VCaP (cell line): Measurements from ENCODE around the gene P2RX5.
"Not testable (repeated sequence)": the region's sequence is repeated elsewhere in the genome, so short reads cannot be mapped to it uniquely, and the experiment has no call there.

Source experiments
- H3K27ac ChIP-seq: fragments of 450-650 bp; 2 replicates; pipeline ENCODE4 v1.5.1; 2017
- TF ChIP-seq, protein P1 (sequence below): fragments of 450-650 bp; conservative IDR thresholded peaks from 2 replicates; pipeline ENCODE4 v1.5.1; 2017; ENCODE audit warnings: mild to moderate bottlenecking, moderate library complexity

P2RX5 gene

GRCh38 chr17:3735515-3735914, 39.6 kb upstream of the P2RX5 start:
- TF ChIP-seq, protein P1, sequence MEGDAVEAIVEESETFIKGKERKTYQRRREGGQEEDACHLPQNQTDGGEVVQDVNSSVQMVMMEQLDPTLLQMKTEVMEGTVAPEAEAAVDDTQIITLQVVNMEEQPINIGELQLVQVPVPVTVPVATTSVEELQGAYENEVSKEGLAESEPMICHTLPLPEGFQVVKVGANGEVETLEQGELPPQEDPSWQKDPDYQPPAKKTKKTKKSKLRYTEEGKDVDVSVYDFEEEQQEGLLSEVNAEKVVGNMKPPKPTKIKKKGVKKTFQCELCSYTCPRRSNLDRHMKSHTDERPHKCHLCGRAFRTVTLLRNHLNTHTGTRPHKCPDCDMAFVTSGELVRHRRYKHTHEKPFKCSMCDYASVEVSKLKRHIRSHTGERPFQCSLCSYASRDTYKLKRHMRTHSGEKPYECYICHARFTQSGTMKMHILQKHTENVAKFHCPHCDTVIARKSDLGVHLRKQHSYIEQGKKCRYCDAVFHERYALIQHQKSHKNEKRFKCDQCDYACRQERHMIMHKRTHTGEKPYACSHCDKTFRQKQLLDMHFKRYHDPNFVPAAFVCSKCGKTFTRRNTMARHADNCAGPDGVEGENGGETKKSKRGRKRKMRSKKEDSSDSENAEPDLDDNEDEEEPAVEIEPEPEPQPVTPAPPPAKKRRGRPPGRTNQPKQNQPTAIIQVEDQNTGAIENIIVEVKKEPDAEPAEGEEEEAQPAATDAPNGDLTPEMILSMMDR, result no peak
- no peak overlapping the region for H3K27ac ChIP-seq

DNA sequence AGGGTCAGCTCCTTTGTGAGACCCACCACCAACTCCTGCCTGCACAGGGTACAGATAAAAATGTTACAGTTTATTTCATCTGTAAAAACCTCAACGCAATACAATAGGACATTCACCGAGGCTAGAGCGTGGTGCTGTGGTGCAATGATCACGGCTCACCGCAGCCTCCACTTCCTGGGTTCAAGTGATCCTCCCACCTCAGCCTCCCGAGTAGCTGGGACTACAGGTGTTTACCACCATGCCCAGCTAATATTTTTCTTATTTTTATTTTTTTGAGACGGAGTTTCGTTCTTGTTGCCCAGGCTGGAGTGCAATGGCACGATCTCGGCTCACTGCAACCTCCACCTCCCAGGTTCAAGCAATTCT, 38.9 kb upstream of the P2RX5 start:
- not testable (repeated sequence) for H3K27ac ChIP-seq

DNA sequence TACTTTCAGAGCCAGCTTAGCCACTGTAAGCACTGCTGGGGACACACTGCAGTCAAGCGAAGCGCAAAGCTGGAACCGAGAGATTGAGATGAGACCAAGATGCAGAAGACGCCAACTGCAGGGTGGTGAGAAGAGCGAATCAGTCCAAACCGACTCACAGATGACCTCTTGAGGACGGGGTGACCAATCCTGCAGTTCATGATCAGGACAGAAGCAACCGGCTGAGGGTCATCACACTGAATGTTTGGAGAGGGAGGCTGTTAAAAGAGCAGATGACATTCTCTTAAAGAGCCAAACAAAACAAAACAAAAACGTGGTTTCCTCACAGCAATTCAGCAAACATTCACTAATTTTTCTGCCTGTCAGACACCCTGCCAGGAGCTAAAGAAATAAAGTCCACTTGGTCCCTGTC, 36.3 kb upstream of the P2RX5 start:
- H3K27ac ChIP-seq, result no peak overlapping the region
- TF ChIP-seq, protein P1, result no peak

DNA sequence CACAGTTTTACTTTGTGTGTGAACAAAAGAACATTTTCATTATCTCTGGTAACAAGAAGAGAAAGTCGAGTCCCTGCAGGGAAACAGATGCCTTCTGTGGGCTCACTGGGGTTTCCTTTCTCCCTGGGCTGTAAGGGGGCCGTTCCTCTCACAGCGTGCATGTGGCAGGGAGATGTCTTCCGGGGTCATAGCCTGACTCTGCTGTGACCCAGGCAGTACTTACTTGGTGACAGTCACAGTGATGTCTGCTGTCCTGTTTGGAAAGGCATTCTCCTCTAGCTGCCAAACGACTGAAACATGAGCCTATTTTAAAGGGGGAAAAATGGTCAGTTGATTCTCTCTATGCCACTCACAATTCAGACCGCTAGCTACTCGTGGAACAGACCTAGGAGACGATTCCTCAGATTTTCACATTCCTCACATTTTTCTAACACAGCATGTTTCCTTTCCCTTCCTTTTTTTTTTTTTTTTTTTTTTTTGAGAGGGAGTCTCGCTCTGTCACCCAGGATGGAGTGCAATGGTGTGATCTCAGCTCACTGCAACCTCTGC, 35.0 kb upstream of the P2RX5 start:
- TF ChIP-seq, protein P1, result no peak
- no peak overlapping the region for H3K27ac ChIP-seq

GRCh38 chr17:3729881-3730280, 33.9 kb upstream of the P2RX5 start:
- no peak overlapping the region for H3K27ac ChIP-seq
- TF ChIP-seq, protein P1, result no peak

DNA sequence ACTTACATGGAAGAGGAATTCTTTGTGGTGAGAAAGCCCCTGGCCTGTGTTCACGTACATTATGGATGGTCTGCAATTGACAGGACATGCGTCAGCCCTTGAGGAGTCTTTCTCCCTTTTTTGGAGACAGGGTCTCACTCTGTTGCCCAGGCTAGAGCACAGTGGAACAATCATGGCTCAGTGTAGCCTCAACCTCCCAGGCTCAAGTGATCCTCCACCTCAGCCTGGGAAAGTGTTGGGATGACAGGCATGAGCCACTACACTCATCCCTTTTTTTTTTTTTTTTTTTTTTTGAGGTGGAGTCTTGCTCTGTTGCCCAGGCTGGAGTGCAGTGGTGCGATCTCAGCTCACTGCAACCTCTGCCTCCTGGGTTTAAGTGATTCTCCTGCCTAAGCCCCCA, 32.1 kb upstream of the P2RX5 start:
- H3K27ac ChIP-seq, result not testable (repeated sequence)

DNA sequence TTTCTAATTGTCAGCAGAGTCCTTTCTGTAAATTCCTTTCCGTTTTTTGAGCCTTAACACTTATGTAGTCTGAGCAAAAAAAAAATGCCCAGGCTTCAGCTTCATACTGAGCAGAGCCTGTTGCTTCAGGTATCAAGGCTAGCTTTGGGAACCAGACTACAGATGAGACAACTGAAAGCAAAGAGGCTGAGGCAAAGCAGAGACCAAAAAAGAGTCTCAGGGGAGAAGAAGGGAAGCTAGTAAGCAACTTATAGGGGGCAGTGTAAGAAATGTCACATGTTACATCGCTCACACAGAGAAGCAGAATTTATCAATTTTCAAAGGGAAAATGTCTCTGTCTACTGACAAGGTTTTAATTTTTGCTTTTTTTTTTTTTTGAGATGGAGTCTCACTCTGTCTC, 31.1 kb upstream of the P2RX5 start:
- H3K27ac ChIP-seq, result no peak overlapping the region
- TF ChIP-seq, protein P1, result no peak

GRCh38 chr17:3724378-3725077, 28.6 kb upstream of the P2RX5 start:
- TF ChIP-seq, protein P1, result no peak
- peak overlapping the region; percentile 94 for H3K27ac ChIP-seq
